Uterus (tissue), 2 donors: ENCODE data around the gene ADD2.

ENCODE experiments used
- POLR2A ChIP-seq, 2 donors: fragments of 450-650 bp; IDR thresholded peaks; one replicate each; pipeline ENCODE4 v1.6.1; 2016; ENCODE audit warnings: antibody characterized with exemption in 2 of 2, mild to moderate bottlenecking in 1 of 2, moderate library complexity in 1 of 2
- TF ChIP-seq, protein P1 (sequence below), 4 experiments: fragments of 200-600 bp in 2 of 4; fragments of 450-650 bp in 2 of 4; sonication (generic) in 2 of 4; IDR thresholded peaks; one replicate each; pipeline ENCODE4 v1.5.1; 2016 to 2019; ENCODE audit warnings: antibody characterized with exemption in 4 of 4, mild to moderate bottlenecking in 2 of 4, moderate library complexity in 1 of 4

GRCh38 chr2:70807828-70808118 is 39.8 kb upstream of the ADD2 start:
- TF ChIP-seq, protein P1, sequence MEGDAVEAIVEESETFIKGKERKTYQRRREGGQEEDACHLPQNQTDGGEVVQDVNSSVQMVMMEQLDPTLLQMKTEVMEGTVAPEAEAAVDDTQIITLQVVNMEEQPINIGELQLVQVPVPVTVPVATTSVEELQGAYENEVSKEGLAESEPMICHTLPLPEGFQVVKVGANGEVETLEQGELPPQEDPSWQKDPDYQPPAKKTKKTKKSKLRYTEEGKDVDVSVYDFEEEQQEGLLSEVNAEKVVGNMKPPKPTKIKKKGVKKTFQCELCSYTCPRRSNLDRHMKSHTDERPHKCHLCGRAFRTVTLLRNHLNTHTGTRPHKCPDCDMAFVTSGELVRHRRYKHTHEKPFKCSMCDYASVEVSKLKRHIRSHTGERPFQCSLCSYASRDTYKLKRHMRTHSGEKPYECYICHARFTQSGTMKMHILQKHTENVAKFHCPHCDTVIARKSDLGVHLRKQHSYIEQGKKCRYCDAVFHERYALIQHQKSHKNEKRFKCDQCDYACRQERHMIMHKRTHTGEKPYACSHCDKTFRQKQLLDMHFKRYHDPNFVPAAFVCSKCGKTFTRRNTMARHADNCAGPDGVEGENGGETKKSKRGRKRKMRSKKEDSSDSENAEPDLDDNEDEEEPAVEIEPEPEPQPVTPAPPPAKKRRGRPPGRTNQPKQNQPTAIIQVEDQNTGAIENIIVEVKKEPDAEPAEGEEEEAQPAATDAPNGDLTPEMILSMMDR (IDR thresholded peaks at IDR 0.05): no peak
- no peak for TF ChIP-seq POLR2A (IDR thresholded peaks at IDR 0.05)
